GM12891 (cell line): ENCODE data around the gene AIMP1.

Experiments
- POLR2AphosphoS5 ChIP-seq: IDR thresholded peaks from 2 replicates; pipeline ENCODE4 v1.6.1; 2011; ENCODE audit warnings: low read depth, low read length, control low read depth
- TAF1 ChIP-seq: IDR thresholded peaks from 2 replicates; pipeline ENCODE4 v1.6.1; 2011; ENCODE audit warnings: low read depth, low read length, control low read depth

DNA sequence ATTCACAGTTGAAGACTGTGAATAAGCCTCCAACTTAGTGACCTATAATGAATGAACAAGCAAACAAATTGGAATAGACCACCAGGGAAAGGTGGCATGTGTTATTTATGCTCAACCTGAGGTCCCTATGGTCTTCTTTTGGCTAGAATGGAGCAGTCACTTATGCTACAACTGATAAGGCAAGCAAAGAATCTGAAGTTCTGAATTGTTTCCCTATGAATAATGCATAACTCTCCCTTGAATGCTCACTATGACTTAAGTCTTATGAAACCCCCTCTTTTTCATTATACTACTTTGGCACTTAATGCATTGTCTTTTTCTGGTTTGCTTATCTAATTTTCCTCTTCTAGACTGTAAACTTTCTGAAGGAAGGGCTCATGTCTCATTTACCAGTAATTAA is 49.7 kb downstream of the AIMP1 start:
- TF ChIP-seq POLR2AphosphoS5 (no peak), TAF1 (no peak)
